ENCODE results near the gene PGA4.
"Not testable (repeated sequence)": the region's sequence is repeated elsewhere in the genome, so short reads cannot be mapped to it uniquely, and the experiment has no call there.

PGA4 gene

DNA sequence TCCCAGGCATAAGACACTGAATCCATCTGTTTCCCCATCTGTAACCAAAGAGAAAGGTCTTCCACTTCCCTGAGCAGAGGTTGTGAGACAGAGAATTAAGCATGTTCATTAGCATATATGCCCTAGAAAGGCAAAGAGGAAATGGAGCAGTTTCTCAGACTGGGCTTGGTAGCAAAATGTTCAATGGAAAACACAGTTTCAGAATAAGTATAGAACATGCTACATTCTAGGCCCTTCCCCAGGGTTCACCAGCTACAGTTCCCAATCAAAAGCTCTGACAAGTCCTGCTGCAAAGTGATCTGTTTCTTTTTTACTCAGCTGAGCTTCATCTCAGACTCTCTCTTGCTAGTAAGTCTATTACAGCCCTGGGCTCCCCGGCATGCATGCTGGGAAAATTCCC lies 30.2 kb downstream of the PGA4 start:
- FAIRE-seq = not testable (repeated sequence)

DNA sequence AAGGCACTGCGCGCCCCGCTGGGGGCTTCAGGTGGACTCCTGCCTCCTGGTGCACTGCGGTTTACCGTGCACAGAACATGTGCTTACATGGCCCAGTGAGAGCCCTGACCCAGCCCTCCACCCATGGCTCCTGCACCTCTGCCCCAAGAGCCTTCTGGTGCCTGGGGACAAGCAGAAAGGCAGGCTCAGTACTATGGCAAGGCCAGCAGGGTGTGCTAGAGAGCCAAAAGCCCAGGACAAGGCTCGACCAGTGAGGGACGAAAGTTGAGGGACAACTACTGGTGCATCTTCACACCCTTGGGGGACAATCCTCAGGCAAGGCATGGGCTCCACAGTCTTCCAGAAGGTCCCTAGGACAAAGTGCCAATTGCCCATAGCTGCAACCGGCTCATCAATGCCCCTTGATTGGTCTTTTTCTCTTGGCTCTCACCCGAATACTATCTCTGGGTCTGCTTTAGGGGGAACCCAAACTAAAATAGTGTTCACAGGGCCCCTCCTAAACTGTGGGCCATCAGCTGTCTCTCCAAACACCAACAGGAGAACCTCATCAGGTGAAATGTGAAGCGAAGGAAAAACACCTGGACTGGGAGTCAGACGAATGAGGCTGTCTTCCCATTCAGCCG lies 32.4 kb downstream of the PGA4 start:
- FAIRE-seq = no peak

GRCh38 chr11:61256710-61257482 lies 34.7 kb downstream of the PGA4 start:
- no peak for FAIRE-seq

DNA sequence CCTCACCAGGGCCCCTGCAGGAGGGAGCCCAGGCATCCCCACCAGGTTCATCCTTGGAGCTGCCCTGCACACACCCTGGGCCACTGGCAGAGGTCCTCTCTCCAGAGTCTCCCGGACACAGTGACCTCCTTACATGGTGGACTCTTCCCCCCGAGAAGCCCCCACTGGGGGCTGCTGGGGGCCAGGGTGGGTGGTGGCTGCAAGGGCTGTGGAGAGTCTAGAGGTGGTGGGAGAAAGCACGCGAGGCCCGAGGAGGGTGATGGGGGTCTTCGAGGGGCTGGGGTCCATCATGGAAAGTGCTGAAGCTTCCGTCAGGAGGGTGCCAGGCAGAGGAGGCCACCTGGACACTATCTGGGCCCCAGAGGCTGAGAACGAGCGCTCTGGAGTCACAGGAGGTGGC lies 36.4 kb downstream of the PGA4 start:
- FAIRE-seq = no peak

DNA sequence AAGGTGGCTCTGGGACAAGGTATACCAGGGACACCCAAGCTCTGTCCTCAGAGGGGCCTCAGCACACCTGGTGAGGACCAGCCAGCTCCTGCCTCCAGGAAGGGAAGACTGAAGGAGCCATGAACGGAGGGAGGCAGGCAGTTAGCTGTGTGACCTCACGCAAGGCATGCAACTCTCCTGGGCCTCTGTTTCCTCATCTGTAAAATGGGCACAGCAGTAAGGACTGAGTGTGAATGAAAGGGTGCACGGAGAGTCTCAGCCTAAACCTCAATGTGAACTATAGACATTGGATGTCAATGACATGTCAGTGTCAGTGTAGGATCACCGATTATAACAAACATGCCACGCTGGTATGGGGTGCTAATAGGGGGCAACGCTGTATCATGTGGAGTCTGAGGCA lies 37.2 kb downstream of the PGA4 start:
- no peak for FAIRE-seq

DNA sequence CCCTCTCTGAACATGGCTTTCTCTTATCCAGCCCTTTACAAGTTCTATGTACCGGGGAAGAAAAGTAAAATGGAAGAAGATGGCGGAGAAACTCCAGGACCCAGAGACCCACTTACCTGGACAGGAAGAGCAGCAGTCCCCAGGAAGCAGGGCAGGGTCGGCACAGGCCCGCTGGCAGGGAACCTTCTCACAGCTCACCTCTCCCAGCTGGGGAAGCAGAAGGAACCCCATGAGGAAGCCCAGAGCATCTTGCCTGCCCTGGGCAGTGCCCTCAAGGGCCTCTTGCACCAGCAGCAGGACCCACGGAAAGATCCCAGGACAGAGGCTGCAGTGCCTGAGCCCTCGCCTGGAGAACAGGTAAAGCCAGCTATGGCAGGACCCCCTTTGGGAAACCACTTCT lies 42.2 kb downstream of the PGA4 start:
- no peak for FAIRE-seq

GRCh38 chr11:61264795-61265194 lies 42.6 kb downstream of the PGA4 start:
- no peak for FAIRE-seq

- FAIRE-seq = no peak
Observed at GRCh38 chr11:61265357-61265756, 43.2 kb downstream of the PGA4 start.

GRCh38 chr11:61266602-61267001 lies 44.5 kb downstream of the PGA4 start:
- no peak for FAIRE-seq

DNA sequence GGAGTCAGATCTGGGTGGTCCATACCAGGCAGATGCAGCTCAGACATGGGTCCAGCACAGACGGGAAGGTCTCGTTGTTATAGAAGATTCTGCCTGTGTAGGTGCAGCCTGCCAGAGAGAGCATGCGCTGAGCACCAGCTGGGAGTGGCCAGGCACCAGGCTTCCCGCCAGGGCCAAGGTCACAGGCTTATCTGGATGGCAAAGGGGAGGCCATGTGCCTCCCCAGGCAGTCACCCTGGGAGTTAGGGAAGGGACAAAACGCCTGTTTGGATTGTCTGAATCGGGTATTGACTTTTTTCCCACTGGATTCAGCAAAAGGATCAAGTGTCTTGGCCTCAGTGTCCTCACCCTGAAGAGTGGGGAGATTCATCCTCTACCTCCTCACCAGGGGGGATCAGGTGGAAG lies 45.3 kb downstream of the PGA4 start:
- no peak for FAIRE-seq

DNA sequence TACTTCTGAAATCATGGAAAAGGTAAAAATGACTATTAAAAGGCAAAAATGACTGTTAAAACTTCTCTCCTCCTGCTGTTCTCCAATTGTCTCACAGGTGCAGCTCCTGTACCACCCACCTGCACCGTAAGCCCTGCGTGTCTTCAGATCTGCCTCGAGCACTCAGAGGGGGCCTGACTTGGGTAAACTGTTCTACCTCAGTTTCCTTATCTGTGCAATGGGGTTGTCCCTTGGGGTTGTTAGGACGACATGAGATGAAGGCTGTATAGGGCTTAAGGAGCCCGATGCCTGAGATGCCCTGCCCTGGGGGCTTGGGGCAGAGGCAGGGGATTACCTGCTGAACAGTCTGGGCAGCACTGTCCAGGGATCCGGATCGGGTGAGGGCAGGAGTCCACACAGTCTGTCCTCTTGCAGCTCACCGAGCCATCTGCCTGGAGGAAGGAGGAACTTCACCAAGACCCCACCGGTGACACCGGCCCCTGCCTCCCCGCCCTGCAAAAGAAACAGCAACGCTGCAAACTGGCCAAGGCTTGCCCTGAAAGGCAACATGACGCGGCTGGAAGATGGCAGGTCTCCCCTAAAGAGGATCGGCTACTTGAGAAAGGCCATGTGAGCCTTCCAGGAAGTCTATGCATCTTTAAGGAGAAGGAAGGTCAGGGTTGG lies 46.6 kb downstream of the PGA4 start:
- no peak for FAIRE-seq

- FAIRE-seq = no peak
Observed at GRCh38 chr11:61270354-61271076, 48.4 kb downstream of the PGA4 start.

- no peak for FAIRE-seq
Observed at GRCh38 chr11:61272731-61273130, 50.6 kb downstream of the PGA4 start.

DNA sequence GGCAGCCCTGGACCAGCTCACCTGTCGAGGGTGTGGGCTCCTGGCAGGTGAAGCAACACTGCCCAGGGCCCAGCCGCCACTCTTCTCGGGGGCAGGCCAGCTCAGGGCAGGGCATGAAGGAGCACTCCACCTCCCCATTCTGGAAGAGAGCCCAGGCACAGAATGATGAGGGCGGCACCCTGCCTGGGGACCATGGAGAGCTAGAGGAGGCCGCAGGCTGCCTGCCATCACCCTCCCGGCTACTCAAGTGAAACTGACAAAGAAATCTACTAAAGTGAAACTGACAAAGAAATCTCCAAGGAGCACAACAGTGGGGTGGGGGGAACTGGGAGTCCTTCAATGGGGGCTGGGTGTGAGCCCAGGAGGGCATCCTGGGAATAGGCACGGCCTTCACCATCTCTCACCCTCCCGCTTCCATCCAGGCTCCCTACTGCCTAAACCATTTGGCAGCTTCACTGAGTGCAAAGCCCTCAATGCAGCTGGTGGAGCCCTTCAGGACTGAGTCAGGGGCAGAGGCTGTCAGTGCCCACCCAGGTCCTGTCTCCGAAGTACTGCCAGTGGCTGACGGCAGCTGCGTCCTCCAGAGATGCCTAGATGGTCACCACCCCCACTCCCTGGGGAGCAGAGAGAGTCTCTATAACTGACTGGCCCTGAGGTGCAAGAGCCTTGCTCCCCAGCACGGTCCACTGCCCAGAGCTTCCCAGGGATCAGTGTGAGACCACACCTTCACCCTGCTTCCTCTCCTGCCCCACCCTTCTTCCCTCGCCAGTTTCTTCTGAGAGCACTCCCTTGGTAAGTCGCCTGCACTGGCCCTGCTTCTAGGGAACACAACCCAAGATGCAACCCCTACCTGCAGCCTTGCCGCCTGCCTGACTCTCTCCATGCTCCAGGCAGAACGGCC lies 51.3 kb downstream of the PGA4 start:
- FAIRE-seq = no peak

DNA sequence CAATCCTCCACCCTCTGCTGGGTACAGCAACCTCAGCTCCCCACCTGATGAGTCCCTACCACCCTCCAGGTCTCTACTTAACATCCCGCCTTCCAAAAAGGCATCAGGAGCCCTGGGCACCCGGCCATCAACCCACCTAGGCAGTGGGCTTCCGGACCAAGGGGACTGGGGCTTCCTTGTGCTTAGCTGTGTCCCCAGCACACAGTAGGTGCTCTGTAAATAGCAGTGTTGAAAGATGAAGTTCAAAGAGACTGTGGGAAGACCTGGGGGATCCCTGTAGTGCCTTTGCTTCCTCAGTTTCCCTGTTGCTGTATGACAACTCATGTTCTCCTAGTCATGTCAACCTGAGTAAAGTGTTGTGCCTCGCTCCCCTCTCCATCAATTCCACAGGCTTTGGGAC lies 51.9 kb downstream of the PGA4 start:
- FAIRE-seq = no peak

GRCh38 chr11:61275191-61275590 lies 53.0 kb downstream of the PGA4 start:
- no peak for FAIRE-seq

DNA sequence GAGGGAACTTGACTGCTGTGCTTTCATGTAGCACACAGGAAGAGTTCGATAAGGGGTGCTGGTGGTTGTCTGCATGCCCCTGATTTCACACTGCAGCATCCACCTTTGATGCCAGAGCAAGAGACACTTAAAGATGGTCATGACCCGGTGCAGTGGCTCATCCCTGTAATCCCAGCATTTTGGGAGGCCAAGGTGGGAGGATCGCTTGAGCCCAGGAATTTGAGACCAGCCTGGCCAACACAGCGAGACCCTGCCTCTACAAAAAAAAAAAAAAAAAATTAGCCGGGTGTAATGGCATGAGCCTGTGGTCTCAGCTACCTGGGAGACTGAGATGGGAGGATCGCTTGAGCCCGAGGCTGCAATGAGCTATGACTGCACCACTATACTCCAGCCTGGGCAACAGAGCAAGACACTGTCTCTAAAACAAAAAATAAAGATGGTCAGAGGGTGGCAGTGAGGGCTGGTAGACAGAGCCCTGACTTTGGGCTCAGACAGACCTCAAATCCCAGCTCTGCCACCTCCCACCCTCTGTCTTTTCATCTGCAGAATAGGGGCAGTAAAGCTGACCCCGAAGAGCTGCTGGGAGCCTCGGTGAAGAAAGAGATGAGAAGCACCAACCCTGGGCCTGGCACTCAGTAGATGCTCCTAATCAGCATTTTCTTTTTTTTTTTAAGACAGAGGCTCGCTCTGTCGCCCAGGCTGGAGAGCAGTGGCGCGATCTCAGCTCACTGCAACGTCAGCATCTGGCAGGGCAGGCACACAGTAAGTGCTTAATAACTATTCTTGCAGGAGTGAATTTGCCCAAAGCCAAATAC lies 55.2 kb downstream of the PGA4 start:
- FAIRE-seq = no peak

DNA sequence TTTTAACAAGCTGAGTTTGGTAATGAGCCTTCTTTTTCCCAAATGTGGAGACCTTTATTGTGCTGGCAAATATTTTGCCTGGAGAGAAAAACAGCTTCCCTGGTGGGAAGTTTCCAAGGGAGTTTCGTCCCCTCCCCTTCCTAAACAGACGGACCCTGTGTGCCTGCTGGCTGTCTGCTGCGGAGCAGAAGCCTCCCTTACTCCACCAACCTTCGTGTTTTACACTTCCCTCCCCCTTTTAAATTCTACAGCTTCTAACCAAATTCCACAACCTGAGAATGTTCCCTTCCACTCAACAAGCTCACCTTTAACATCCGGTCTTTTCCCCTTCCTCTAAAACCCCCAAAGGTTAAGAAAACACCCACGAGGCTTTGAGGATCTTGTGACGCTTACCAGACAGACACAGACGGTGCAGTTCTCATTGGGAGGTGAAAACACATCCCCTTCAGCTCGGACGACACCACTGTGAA lies 55.9 kb downstream of the PGA4 start:
- FAIRE-seq = no peak

DNA sequence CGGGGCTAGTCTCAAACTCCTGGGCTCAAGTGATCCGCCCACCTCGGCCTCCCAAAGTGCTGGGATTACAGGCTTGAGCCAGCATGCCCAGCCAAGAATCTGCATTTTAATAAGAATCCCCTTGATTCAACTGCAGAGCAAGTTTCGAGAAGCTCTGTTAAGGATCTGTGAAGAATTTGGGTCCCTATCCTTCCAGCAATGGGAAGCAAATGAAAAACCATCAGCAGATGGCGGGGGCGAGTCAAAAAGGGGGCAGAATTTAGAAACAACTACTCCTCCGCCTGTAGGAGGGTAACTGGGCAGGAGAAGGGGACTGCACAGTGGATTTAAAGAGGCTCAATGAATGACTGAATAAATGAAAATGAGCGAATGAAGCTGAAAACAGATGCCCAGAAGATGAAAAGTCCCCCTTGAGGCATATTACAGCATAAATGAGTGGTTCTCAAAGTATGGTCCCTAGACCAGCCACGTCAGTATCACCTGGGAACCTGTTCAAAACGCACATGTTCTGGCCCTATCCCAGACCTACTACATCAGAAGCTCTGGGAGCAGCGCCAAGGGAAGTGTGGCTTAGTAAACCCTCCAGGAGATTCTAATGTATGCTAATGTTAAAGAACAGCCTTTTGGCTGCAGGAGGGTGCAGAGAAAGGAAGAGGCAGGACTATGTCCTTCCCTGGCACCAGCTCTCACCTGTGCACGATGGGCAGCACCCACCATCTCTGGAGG lies 58.0 kb downstream of the PGA4 start:
- no peak for FAIRE-seq

DNA sequence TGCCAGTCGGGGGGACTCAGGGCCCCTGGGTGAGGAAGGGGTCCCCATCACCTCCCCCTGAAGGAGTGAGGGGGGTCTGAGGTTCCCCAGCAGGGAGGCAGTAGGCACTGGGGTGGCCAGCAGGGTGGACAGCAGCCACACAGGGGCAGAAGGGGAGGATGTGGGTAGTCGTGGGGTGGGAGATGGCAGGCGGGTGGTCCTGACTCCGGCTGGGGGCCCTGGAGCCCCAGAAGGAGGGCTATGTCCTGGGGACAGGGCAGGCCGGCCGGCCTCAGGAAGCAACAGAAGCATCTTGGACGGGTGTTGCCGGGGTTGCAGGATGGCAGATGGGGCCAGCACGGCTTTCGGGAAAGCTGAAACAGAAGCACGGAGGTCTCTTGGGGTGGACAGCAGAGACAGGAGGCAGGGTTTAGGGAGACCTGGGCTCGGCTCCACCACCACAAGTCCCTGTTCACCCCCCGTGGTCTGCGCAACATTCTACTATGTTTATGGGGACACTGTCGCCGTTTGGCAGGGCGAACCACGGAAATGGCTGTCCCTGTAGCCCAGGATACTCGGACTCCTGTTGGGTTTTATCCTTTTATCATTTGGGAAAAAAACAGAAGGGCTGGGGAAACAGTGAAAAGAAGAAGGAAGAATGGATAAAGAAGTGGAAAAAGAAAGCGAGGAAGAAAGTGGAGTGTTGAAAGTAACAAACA lies 58.9 kb downstream of the PGA4 start:
- FAIRE-seq = no peak
